ENCODE results near the gene LRRC71.
A peak's percentile ranks its signal among the peaks of the same experiment; 100 is the strongest.

Gene LRRC71

GRCh38 chr1:156927215-156928042, 7.0 kb downstream of the LRRC71 start:
- DNase-seq (ENCODE audit: low read depth), result peak; percentile 54

DNA sequence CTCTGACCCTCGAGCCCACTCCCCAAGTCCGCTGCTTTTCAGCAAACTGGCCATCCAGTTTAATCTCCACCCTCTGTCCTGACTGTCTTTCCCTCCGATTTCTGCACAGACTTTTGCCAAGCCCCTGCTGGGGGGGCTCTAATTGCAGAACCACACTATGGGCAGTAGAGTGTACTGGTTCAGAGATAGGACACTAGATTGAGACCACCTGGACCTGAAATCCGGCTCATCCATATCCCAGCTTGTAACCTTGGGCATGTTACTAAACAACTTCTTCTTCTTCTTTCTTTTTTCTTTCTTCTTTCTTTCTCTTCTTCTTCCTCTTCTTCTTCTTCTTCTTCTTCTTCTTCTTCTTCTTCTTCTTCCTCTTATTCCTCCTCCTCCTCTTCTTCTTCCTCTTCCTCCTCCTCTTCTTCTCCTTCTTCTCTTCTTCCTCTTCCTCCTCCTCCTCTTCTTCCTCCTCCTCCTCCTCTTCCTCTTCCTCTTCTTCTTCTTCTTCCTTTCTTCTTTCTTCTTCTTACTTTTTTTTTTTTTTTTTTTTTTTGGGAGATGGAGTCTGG, 7.7 kb downstream of the LRRC71 start:
- DNase-seq (ENCODE audit: low read depth), result no peak

DNA sequence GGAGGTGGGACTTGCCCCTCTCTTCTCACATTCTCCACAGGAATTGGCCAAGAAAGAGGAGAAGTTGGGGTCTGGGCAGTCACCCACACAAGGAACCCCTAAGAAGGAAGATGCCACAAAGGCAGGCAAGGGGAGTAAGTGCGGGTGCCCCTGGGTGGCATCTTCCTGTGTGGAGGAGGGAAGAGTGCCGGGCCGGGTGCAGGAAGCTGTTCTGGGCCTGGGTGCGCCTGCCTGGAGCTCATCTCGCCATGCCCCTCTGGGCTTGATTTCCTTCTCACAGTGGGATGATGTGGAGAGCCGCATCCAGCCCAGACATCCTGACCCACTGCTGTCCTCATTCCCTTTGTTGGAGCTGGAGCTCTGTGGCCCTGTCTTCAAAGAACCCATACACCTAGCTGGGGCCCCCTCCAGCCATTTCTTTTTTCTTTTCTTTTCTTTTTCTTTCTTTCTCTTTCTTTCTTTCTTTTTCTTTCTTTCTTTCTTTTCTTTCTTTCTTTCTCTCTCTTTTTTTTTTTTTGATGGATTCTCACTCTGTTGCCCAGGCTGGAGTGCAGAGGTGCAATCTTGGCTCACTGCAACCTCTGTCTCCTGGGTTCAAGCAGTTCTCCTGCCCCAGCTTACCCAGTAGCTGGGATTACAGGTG, 9.3 kb downstream of the LRRC71 start:
- no peak for DNase-seq (ENCODE audit: low read depth)

- DNase-seq (ENCODE audit: low read depth), result no peak
These were observed 10.1 kb downstream of the LRRC71 start for GRCh38 chr1:156930483-156930882.

DNA sequence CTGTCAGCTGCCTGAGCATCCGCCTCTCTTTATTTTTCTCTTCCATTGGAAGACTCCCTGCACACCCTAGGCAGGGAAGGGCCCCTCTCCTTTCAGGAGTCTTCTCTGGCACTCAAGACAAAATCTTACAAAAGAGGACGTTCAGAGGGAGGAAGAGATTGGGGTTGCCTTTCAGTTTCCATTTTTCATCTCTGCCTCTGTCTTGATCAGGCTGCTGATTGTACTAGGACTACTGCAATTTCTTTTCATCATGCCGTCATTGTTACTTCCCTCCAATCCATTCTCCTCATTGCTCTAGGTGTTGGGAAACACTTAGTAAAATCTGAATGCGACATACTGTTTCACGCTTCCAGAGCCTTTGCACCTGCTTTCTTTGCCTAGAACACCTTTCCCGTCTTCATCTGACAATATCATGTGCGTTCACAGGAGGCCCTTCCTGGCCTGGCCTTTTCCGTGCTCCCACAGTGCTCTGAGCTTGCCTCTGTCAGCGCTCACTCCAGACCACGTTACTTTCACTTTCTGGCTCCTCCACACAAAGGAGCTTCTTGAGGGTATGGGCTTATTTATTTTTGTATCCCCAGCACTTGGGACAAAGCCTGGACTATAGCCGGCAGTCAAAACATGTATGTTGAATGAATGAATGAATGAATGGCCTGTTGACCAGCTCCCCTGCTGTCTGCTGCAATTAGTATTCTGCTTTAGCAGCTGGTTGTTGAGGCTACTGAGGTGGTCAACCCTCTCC, 10.9 kb downstream of the LRRC71 start:
- DNase-seq (ENCODE audit: low read depth), result no peak

DNA sequence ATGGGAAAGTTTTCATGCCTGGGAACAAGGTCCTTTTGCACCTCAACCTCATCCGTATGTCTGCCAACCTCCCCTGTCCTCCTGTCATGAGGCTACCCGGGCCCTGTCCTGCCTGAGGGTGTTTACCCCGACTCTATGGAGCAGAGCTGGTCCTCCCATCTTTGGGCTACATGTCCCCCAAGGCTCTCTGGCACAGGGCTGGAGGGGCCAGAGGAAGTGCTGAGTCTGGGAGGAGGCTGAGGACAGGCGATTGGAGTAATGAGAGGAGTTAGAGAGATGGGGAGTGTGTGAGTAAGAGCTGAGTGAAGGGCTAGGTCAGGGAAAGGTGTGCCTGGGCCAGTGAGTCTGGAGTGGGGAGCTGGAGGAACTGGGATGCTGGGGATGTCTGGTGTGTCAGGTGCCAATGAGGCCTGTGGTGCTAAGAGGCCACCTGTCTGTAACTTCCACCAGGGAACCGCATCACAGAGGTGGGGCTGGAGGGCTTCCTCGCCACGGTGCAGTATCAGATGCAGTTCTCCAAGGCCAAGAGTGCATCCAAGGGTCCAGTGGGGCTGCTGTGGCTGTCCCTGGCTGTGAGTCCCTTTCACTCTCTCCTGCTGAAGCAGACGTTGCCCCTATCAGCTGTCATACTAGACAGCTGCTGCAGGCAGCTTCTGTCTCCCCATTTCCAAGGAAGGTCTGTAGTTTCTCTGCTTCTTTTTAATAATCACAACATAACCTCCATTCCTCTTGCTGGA, 11.7 kb downstream of the LRRC71 start:
- DNase-seq (ENCODE audit: low read depth), result no peak

DNA sequence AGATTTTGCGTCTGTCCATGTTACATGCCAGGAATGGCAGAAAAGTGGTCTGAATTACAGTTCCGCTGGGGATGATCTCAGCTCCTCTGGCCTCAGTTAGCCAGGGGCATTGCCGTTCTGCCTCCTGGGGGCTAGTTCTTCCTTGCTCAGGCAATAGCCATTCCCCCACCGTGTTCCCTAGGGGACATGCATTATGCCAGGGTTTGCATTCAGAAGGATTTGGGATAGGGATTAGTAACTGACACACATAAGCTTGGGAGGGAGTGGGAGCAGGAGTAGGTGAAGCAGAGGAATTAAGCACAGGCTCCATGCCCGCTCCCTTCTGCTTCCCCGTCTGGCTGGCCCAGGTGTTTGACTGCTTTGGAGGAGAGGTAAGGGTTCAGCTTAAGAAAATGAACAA, 12.7 kb downstream of the LRRC71 start:
- DNase-seq (ENCODE audit: low read depth), result no peak

GRCh38 chr1:156935505-156936128, 15.2 kb downstream of the LRRC71 start:
- no peak for DNase-seq (ENCODE audit: low read depth)

GRCh38 chr1:156936191-156936590, 15.8 kb downstream of the LRRC71 start:
- no peak for DNase-seq (ENCODE audit: low read depth)

GRCh38 chr1:156936721-156937220, 16.3 kb downstream of the LRRC71 start:
- DNase-seq (ENCODE audit: low read depth), result no peak

GRCh38 chr1:156937883-156938282, 17.5 kb downstream of the LRRC71 start:
- DNase-seq (ENCODE audit: low read depth), result no peak

- DNase-seq (ENCODE audit: low read depth), result no peak
These were observed 18.4 kb downstream of the LRRC71 start for GRCh38 chr1:156938813-156939212.

GRCh38 chr1:156939786-156940334, 19.4 kb downstream of the LRRC71 start:
- DNase-seq (ENCODE audit: low read depth), result no peak

- DNase-seq (ENCODE audit: low read depth), result no peak
These were observed 21.2 kb downstream of the LRRC71 start for GRCh38 chr1:156941675-156942074.

DNA sequence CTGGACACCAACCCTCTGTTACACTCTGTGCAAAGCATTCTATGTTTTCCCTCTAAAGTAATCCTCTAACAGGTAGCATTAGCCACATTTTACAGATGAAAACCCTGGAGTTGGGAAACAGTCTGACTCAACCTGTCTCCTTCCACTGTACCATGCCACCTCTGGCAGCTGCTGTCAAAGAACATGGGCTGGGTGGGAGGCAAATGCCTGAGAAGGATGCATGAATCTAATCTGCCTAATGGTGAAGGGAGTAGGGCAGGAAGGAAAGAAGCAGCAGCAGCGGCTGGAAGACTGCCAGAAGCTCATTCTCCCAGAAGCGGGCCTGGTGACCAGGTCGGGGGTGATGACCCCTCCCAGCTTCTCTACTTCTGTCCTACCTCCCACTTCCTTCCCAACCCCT, 21.7 kb downstream of the LRRC71 start:
- DNase-seq (ENCODE audit: low read depth), result no peak

- no peak for DNase-seq (ENCODE audit: low read depth)
These were observed 22.1 kb downstream of the LRRC71 start for GRCh38 chr1:156942576-156942975.

GRCh38 chr1:156943756-156944155, 23.3 kb downstream of the LRRC71 start:
- DNase-seq (ENCODE audit: low read depth), result no peak

DNA sequence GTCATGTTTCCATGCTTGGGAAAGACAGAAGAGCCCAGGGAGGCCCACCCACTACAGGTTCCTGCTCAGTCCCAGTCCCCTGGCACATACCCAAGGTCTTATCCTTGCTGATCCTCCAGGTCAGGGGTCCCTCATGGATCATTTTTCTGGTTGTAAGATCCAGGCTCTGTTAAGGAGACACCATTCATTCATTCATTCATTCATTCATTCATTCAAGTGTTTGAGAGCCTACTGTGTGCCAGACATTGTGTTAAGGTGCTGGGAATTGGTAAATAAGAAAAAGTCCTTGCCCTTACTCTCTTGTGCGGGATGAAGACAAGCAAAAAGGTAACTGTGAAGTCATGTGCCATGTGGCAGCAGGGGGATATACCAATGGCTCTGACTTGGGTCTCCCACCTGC, 23.8 kb downstream of the LRRC71 start:
- DNase-seq (ENCODE audit: low read depth), result no peak

- DNase-seq (ENCODE audit: low read depth), result no peak
These were observed 24.4 kb downstream of the LRRC71 start for GRCh38 chr1:156944848-156945247.

DNA sequence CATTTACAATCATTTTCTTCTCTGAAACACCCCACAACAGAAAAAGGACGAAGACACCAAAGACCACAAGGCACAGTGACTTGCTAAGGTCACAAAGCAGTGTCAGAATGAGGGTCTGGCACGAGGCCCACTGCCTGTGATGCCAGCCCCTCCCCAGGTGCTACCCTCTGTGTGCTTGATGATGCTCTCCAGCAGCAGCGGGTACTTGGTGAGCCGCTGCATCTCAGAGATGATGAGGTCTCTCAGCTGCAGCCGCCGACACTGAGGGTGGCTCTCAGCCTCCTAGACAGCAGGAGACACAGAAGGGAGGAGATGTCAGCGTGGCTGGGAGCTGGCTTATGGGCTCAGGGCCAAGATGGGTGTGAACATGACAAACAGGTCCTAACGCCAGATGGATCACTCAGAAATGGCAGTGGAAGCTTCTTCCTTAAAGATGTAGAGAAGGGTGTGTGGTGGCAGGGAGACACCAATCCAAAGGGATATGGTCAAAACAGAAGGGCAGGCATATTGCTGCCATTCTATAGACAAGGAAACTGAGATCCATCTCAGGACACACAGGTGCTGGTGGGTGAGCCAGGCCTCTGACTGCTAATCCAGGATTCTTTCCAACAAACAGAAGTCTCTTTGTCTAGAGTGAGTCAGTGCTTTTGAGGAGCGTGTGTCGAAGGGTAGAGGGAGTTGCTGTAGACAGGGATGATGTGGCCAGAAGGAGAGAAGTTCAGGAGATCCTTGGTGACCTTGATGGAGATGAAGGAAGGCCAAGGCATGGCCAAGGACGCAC, 25.6 kb downstream of the LRRC71 start:
- no peak for DNase-seq (ENCODE audit: low read depth)

Measured in stimulated activated CD8-positive, alpha-beta memory T cell treated with anti-CD3 and anti-CD28 coated beads, Interleukin-4, amount 100 ng/mL, for 24 hours (primary cell).